ENCODE measurements around the gene RIMBP2.
"Not testable (repeated sequence)": the region's sequence is repeated elsewhere in the genome, so short reads cannot be mapped to it uniquely, and the experiment has no call there.

RIMBP2 gene, protein sequence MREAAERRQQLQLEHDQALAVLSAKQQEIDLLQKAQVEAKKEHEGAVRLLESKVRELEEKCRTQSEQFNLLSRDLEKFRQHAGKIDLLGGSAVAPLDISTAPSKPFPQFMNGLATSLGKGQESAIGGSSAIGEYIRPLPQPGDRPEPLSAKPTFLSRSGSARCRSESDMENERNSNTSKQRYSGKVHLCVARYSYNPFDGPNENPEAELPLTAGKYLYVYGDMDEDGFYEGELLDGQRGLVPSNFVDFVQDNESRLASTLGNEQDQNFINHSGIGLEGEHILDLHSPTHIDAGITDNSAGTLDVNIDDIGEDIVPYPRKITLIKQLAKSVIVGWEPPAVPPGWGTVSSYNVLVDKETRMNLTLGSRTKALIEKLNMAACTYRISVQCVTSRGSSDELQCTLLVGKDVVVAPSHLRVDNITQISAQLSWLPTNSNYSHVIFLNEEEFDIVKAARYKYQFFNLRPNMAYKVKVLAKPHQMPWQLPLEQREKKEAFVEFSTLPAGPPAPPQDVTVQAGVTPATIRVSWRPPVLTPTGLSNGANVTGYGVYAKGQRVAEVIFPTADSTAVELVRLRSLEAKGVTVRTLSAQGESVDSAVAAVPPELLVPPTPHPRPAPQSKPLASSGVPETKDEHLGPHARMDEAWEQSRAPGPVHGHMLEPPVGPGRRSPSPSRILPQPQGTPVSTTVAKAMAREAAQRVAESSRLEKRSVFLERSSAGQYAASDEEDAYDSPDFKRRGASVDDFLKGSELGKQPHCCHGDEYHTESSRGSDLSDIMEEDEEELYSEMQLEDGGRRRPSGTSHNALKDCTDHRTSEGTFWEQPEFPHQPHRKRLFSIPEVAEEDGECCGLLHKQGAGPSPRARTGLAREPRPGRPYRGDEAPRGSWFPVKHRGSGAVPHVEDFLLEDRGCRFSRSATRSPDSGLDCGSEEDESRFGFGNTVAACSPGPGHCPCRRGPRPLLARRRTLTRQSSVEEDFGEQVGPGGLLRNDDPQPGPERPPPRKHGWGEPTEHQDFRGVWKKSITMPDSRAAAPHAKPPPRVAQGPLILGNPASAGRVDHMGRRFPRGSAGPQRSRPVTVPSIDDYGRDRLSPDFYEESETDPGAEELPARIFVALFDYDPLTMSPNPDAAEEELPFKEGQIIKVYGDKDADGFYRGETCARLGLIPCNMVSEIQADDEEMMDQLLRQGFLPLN (N-terminal part only)

GRCh38 chr12:130715998-130716968 is at the start of gene RIMBP2:
TSS of gene RIMBP2 (minus strand) at chr12:130716299. CDS start at chr12:130479013, 237,286 bp downstream.
- DNase-seq, result peak; percentile 34

DNA sequence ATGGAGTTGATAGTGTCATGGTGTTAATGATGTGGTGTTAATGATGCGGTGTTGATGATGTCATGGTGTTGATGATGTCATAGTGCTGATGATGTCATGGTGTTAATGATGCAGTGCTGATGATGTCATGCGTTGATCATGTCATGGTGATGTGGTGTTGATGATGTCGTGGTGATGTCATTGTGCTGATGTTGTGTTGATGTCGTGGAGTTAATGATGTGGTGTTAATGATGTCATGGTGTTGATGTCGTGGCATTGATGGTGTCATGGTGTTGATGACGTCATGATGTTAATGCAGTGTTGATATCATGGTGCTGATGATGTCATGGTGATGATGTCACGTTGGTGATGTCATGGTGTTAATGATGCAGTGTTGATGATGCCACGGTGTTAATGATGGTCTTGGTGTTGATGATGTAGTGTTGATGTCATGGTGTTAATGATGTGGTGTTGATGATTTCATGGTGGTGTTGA is 49.1 kb upstream of the RIMBP2 start:
- DNase-seq, result no peak

DNA sequence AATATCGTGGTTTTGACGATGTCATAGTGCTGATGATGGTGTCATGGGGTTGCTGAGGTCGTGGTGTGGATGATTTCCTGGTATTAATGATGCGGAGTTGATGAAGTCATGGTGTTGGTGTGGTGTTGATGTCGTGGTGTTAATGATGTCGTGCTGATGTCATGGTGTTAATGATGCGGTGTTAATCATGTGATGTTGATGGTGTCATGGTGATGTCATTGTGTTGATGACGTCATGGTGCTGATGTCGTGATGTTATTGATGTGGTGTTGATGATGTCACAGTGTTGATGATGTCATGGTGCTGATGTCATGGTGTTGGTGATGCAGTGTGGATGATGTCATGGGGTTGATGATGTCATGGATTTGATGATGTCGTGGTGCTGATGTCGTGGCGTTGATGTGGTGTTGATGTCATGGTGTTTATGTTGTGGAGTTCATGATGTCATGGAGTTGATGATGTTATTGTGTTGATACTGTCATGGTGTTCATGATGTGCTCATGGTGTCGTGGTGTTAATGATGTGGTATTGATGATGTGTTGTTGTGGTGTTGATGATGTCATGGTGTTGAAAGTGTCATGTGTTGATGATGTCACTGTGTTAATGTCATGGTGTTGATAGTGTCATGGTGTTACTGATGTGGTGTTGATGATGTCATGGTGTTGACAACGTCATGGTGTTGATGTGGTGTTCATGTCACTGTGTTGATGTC is 48.5 kb upstream of the RIMBP2 start:
- no peak for DNase-seq

GRCh38 chr12:130764073-130764472 is 48.0 kb upstream of the RIMBP2 start:
- no peak for DNase-seq

GRCh38 chr12:130762319-130762675 is 46.2 kb upstream of the RIMBP2 start:
- no peak for DNase-seq

DNA sequence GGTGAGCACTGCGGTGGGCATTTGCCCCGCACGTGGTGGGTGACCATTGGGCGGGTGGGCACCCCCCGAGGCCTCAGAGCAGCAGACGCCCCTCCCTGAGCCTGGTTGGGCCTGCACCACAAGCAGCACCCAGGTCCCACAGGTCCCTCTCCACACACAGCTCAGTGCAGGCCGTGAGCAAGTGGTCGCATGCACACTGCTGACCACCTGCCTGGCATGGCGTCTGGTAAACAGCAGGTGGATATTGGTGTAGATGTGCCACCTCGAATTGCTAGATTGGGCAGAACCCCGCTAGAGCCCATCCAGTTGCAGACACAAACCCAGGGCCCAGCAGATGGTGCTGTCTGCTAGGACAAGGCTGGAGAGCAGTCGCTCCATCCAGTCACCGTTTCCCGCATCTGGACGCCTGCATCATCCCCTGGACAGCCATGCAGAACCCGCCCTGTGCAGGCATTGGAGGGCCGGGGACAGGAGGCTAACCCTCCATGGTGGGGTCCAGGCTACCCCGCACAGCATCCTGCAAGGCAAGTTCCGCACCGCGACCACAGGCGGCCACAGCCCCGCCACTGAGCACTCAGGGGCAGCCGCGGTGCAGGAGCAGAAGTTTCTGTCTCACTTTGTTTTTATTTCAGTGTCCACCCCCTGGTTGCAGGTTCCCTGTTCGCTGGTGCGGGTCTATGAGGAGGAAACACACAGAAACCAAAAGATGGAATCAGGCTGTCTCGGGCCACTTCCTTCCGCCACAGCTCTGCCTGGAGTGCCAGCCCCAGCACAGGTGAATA is 45.6 kb upstream of the RIMBP2 start:
- DNase-seq, result peak; percentile 4

DNA sequence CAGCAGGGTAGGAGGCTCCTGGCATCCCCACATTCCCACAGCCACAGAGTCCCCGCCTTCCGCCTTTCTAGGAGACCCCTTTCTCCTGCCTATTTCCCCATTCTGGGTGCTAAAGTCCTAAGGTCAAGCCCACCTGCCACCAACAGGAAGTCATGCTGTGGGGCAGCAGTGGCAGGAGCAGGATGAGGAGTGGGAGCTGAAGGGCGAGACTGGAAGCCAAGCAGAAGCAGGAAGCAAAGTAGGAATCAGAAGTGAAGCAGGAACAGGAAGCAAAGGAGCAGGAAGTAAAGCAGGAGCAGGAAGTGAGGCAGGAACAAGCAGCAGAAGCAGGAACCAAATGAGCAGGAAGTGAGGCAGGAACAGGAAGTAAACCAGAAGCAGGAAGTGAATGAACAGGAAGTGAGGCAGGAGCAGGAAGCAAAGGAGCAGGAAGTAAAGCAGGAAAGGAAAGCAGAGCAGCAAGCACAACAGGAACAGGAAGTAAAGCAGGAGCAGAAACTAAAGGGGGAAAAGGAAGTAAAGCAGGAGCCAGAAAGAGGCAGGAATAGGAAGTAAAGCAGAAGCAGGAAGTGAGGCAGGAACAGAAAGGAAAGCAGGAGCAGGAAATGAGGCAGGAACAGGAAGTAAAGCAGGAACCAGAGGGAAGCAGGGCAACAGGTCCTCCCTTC is 38.3 kb upstream of the RIMBP2 start:
- DNase-seq, result no peak

- peak; percentile 44 for DNase-seq
These were observed 36.7 kb upstream of the RIMBP2 start for GRCh38 chr12:130752692-130753230.

GRCh38 chr12:130752037-130752436 is 35.9 kb upstream of the RIMBP2 start:
- DNase-seq, result not testable (repeated sequence)

- no peak for DNase-seq
These were observed 32.7 kb upstream of the RIMBP2 start for GRCh38 chr12:130748786-130749185.

DNA sequence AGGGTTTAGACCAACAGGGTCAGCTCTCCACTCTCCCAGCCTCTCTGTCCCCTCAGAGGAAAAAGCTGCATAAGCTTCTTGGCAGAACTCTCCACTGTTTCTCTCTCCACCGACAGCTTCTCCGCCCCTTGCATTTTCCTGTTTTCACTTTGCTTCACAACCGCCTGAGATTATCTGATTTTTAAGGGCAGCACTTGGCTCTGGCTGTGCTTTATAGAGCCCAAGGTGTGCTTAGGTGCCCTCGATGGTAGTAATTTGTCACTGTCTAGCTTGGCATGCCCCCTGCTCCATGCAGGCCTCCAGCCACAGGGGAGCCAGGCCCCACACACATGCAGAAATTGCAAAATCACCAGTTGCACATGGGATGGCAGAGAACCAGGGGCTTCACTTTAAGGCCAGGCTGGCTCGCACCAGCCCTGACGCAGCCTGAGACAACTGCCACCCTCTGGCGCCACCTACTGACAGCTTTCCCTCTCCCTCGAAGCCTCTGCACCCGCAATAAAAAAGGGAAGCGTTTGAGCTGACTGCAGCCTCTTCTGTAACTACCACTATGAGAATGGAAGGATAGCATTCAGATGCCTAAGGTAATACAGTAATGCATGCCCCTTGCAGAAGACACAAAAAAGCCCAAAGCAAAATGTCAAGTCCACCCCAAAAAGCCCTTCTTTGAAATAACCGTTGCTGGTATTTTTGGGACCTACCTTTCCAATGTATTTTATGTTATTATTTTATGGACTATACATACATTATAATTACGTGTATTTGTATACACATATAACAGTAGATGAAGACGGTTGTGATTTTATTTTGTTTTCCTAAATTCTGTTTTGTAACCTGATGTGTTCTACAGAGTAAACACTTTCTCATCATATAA is 32.0 kb upstream of the RIMBP2 start:
- DNase-seq, result peak; percentile 9

DNA sequence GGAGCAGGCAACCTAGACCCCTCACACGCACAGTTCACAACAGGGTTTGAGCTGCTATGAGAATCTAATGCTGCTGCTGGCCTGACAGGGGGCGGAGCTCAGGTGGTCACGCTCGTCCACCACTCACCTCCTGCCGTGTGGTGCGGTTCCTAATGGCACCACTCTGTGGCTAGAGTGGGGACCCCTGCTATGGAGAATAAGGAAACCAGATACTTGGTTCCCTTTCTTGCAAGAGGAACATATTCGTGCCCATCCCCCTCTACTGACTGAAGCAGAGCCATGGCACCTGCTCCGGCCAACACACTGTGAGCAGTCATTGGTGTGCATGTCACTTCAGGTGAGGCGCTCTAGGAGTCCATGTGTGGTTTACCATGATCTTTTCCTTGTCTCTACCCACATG is 30.4 kb upstream of the RIMBP2 start:
- no peak for DNase-seq

GRCh38 chr12:130745921-130746320 is 29.8 kb upstream of the RIMBP2 start:
- no peak for DNase-seq

DNA sequence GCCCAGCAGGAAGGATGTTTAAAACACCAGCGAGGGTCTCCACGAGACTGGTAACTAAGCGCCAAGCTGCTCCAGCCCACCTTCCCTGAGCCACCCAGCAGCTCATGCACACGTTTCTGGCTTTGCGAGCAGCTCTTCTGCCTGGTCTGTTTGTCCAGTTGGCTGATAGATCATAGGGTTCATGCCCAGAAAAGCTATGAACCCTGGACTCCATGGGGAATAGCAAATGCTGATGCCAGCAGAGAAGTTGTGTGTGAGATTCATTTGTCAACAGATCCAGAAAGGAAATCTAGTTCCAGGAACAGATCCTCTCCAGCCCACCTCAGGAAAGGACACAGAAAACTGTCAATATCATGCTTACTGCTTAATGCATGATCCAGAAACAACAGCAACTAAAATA is 28.2 kb upstream of the RIMBP2 start:
- DNase-seq, result no peak

- DNase-seq, result no peak
These were observed 27.5 kb upstream of the RIMBP2 start for GRCh38 chr12:130743606-130744005.

GRCh38 chr12:130743176-130743575 is 27.1 kb upstream of the RIMBP2 start:
- DNase-seq, result no peak

DNA sequence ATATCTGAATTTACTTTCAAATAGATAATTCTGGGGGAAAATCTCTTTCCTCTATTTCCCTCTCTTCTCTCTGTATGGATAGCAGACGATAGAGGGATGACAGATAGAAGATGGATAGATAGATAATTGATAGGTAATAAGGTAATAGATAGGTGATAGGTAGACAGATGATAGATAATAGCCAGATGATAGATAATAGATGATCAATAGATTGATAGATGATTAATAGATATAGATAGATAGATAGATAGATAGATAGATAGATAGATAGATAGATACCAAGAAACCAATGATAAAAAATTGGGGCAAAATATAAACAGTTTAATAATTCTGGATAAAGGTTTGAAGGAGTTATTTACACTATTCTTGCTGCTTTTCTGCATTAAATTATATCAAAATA is 26.6 kb upstream of the RIMBP2 start:
- no peak for DNase-seq

GRCh38 chr12:130742112-130742511 is 26.0 kb upstream of the RIMBP2 start:
- DNase-seq, result no peak

GRCh38 chr12:130739571-130739970 is 23.5 kb upstream of the RIMBP2 start:
- DNase-seq, result no peak
